HCT116 (cell line): Measurements from ENCODE around the gene HHATL. TPM values are rescaled to one million over a fixed set of nuclear protein-coding genes. Genes with fewer than 3 reads are reported as not detected.

Experiments
- ATAC-seq: fragments of 200-7000 bp; cut with Tn5 transposase; 2 replicates; pipeline ENCODE4 v1.9.1; 2020; ENCODE audit warnings: mild to moderate bottlenecking, moderate library complexity
- BruUV-seq: library from RNA; stranded (reverse); fragments of 400-500 nt; replicated peaks from 2 replicates; lab custom pipeline; 2021; lab: Mats Ljungman, UMichigan
- CTCF ChIA-PET: fragments of 300-600 bp; sonication (Branson Sonifier 250); formaldehyde crosslinking; loops from one replicate; lab custom pipeline; 2021; ENCODE audit warnings: antibody characterized with exemption; lab: Charles Lee
- POLR2A ChIA-PET: fragments of 300-600, 350-600 bp; sonication (Branson Sonifier 250); formaldehyde crosslinking; loops from one replicate; lab custom pipeline; 2021; ENCODE audit warnings: antibody characterized with exemption; lab: Charles Lee
- RAD21 ChIA-PET, 2 experiments: fragments of 300-600 bp; sonication (Branson Sonifier 250); formaldehyde crosslinking; loops; one replicate each; lab custom pipeline; 2023; ENCODE audit warnings: low total read pairs in 2 of 2; ENCODE audit not compliant: uncharacterized antibody in 2 of 2, unreplicated experiment in 2 of 2, low non-redundant PET in 1 of 2; lab: Charles Lee
- DNase-seq: peaks from one replicate; pipeline ENCODE4 v3.0.0-alpha.2; 2010; ENCODE audit warnings: low read depth, low spot score
- H2AFZ ChIP-seq: fragments of 200-600 bp; shearing (Covaris generic), sonication (generic); 2 replicates; pipeline ENCODE4 v1.6.1; 2017; ENCODE audit warnings: low read depth, mixed run types, mixed read lengths, antibody characterized with exemption, low read length; ENCODE audit not compliant: poor library complexity, severe bottlenecking
- H3K27ac ChIP-seq: 2 replicates; pipeline ENCODE4 v1.5.1; 2012; ENCODE audit warnings: low read depth, low read length
- H3K27me3 ChIP-seq: fragments of 200-600 bp; sonication (generic); 2 replicates; pipeline ENCODE4 v1.6.1; 2016; ENCODE audit warnings: mixed run types, low read length, mixed read lengths; ENCODE audit not compliant: insufficient read depth
- H3K36me3 ChIP-seq, 2 experiments: fragments of 200-500 bp in 1 of 2; fragments of 200-600 bp in 1 of 2; sonication (Bioruptor generic) in 1 of 2; sonication (generic) in 1 of 2; 2 replicates each; pipeline versions ENCODE4 v1.5.1 to v1.6.1; 2014 to 2016; ENCODE audit warnings: low read length in 2 of 2, inconsistent platforms in 1 of 2, mixed read lengths in 1 of 2, mixed run types in 1 of 2; ENCODE audit not compliant: insufficient read depth in 2 of 2, control insufficient read depth in 1 of 2
- H3K4me1 ChIP-seq, 2 experiments: fragments of 200-600 bp in 1 of 2; sonication (generic) in 1 of 2; 2 replicates each; pipeline versions ENCODE4 v1.5.1 to v1.6.1; 2012 to 2017; ENCODE audit warnings: low read length in 2 of 2, inconsistent platforms in 1 of 2, mild to moderate bottlenecking in 1 of 2, mixed read lengths in 1 of 2, mixed run types in 1 of 2, moderate library complexity in 1 of 2; ENCODE audit not compliant: insufficient read depth in 2 of 2, control insufficient read depth in 1 of 2
- H3K4me2 ChIP-seq: fragments of 200-600 bp; sonication (generic); 2 replicates; pipeline ENCODE4 v1.6.1; 2017; ENCODE audit warnings: mixed run types, low read length, mixed read lengths
- H3K4me3 ChIP-seq, 2 experiments: fragments of 200-600 bp in 1 of 2; sonication (generic) in 1 of 2; replicated peaks in 1 of 2; 2 replicates each; pipeline ENCODE4 v1.5.1; 2011 to 2016; ENCODE audit warnings: low read length in 2 of 2, control low read depth in 1 of 2, low read depth in 1 of 2, mild to moderate bottlenecking in 1 of 2, mixed read lengths in 1 of 2, mixed run types in 1 of 2
- H3K79me2 ChIP-seq: fragments of 200-600 bp; sonication (generic); 2 replicates; pipeline ENCODE4 v1.6.1; 2017; ENCODE audit warnings: mild to moderate bottlenecking, mixed run types, low read length, moderate library complexity, mixed read lengths; ENCODE audit not compliant: insufficient read depth
- H3K9ac ChIP-seq: fragments of 200-600 bp; sonication (generic); 2 replicates; pipeline ENCODE4 v1.6.1; 2016; ENCODE audit warnings: low read length, mixed read lengths
- H3K9me2 ChIP-seq: fragments of 200-600 bp; sonication (generic), shearing (Covaris generic); 2 replicates; pipeline ENCODE4 v1.6.1; 2017; ENCODE audit warnings: mixed run types, mild to moderate bottlenecking, moderate library complexity; ENCODE audit not compliant: insufficient read depth
- H3K9me3 ChIP-seq, 2 experiments: fragments of 200-500 bp in 1 of 2; fragments of 200-600 bp in 1 of 2; sonication (Bioruptor generic) in 1 of 2; sonication (generic) in 1 of 2; 2 replicates each; pipeline ENCODE4 v1.6.1; 2014 to 2017; ENCODE audit warnings: low read length in 2 of 2, mixed read lengths in 2 of 2, inconsistent platforms in 1 of 2, low read depth in 1 of 2, mild to moderate bottlenecking in 1 of 2, mixed run types in 1 of 2, moderate library complexity in 1 of 2; ENCODE audit not compliant: control insufficient read depth in 1 of 2, insufficient read depth in 1 of 2
- H4K20me1 ChIP-seq: fragments of 200-600 bp; sonication (generic), shearing (Covaris generic); 2 replicates; pipeline ENCODE4 v1.6.1; 2017; ENCODE audit warnings: mixed run types, mild to moderate bottlenecking, moderate library complexity; ENCODE audit not compliant: insufficient read depth
- CBX3 ChIP-seq: IDR thresholded peaks from 2 replicates; pipeline ENCODE4 v1.6.1; 2012; ENCODE audit warnings: low read depth
- CTCF ChIP-seq, 3 experiments: fragments of 200-600 bp in 1 of 3; sonication (generic) in 1 of 3; IDR thresholded peaks in 2 of 3; conservative IDR thresholded peaks in 1 of 3; 2 replicates each; pipeline ENCODE4 v1.5.1; 2012 to 2017; ENCODE audit warnings: low read depth in 2 of 3, low read length in 2 of 3, antibody characterized with exemption in 1 of 3, borderline replicate concordance in 1 of 3, control low read depth in 1 of 3, mild to moderate bottlenecking in 1 of 3, mixed read lengths in 1 of 3, mixed run types in 1 of 3, moderate library complexity in 1 of 3; ENCODE audit not compliant: insufficient read depth in 1 of 3
- EGR1 ChIP-seq: IDR thresholded peaks from 2 replicates; pipeline ENCODE4 v1.6.1; 2012; ENCODE audit warnings: low read depth
- FOSL1 ChIP-seq: IDR thresholded peaks from 2 replicates; pipeline ENCODE4 v1.6.1; 2012; ENCODE audit warnings: low read depth
- RAD21 ChIP-seq: IDR thresholded peaks from 2 replicates; pipeline ENCODE4 v1.6.1; 2012; ENCODE audit warnings: low read depth, mild to moderate bottlenecking
- SRF ChIP-seq: IDR thresholded peaks from 2 replicates; pipeline ENCODE4 v1.6.1; 2012; ENCODE audit warnings: low read depth
- TCF7L2 ChIP-seq: IDR thresholded peaks from 2 replicates; pipeline ENCODE4 v1.7.0; 2011; ENCODE audit warnings: borderline replicate concordance, inconsistent platforms; ENCODE audit not compliant: insufficient read depth, insufficient read length; ENCODE audit errors: extremely low read depth
- ZNF274 ChIP-seq: fragments of 200-500 bp; sonication (Bioruptor generic); IDR thresholded peaks from 2 replicates; pipeline ENCODE4 v1.6.1; 2014; ENCODE audit warnings: mild to moderate bottlenecking, low read depth, low read length, inconsistent platforms
- intact Hi-C: fragments of 100-400 bp; cut with micrococcal nuclease; formaldehyde crosslinking; loops from 2 replicates; pipeline ENCODE4 v1.10.0; 2022
- total RNA-seq: library from RNA; stranded (reverse); gene quantifications from one replicate; pipeline ENCODE4 v1.2.1, GENCODE V29; 2021; ENCODE audit not compliant: unreplicated experiment
- TF ChIP-seq, protein P1 (sequence below): IDR thresholded peaks from 2 replicates; pipeline ENCODE4 v1.6.1; 2011; ENCODE audit warnings: mild to moderate bottlenecking, low read length, moderate library complexity; ENCODE audit not compliant: insufficient replicate concordance; ENCODE audit errors: extremely low read depth

HHATL gene
- total RNA-seq, 1 experiment from 2014 or later, result 0.52 TPM

- ChIA-PET POLR2A (no interaction called here), CTCF (no interaction called here)
- no TSS peak for BruUV-seq
Observed at GRCh38 chr3:42689421-42690014, 13.1 kb downstream of the HHATL start.

More at GRCh38 chr3:42689421-42690014, 13.1 kb downstream of the HHATL start:
- Histone ChIP-seq H3K4me3 (no peak overlapping the region), H3K79me2 (no peaks in the 10 kb centered on the region), H3K27ac (no peak overlapping the region), H2AFZ (no peak overlapping the region), H3K9me3 (no peaks in the 10 kb centered on the region), H3K36me3 (no peaks in the 10 kb centered on the region), H3K27me3 (peaks cover 3% of the 10 kb centered on the region; the same call in 1 of the 2 replicates), H3K9ac (no peak overlapping the region), H4K20me1 (no peaks in the 10 kb centered on the region), H3K4me1 (peaks cover under 1 to 5% of the 10 kb centered on the region in 2 experiments; a peak in 3 of 4 replicates), H3K9me2 (no peaks in the 10 kb centered on the region), H3K4me2 (no peak overlapping the region)
- TF ChIP-seq CTCF (IDR thresholded peaks at IDR 0.05 in 2 of 3, conservative IDR thresholded peaks at IDR 0.05 in 1 of 3; ENCODE audit: borderline replicate concordance in 1 of 3, insufficient read depth in 1 of 3, low read depth in 2 of 3, low read length in 2 of 3), result no peak
- TF ChIP-seq ZNF274, result no peak
- no peak for TF ChIP-seq TCF7L2
- no peak for TF ChIP-seq CBX3
- TF ChIP-seq SRF, result no peak
- no peak for TF ChIP-seq RAD21
- no peak for TF ChIP-seq FOSL1
- TF ChIP-seq EGR1, result no peak
- TF ChIP-seq, protein P1, sequence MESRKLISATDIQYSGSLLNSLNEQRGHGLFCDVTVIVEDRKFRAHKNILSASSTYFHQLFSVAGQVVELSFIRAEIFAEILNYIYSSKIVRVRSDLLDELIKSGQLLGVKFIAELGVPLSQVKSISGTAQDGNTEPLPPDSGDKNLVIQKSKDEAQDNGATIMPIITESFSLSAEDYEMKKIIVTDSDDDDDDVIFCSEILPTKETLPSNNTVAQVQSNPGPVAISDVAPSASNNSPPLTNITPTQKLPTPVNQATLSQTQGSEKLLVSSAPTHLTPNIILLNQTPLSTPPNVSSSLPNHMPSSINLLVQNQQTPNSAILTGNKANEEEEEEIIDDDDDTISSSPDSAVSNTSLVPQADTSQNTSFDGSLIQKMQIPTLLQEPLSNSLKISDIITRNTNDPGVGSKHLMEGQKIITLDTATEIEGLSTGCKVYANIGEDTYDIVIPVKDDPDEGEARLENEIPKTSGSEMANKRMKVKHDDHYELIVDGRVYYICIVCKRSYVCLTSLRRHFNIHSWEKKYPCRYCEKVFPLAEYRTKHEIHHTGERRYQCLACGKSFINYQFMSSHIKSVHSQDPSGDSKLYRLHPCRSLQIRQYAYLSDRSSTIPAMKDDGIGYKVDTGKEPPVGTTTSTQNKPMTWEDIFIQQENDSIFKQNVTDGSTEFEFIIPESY, result no peak
- no peak for DNase-seq
- ATAC-seq, result no peak
- RAD21 ChIA-PET, result no interaction called here
- intact Hi-C loops, result no loop called here
